ENCODE data around the gene TIMM17A. TPM values are rescaled to one million over a fixed set of nuclear protein-coding genes. Genes with fewer than 3 reads are reported as not detected.
"Not testable (repeated sequence)": the region's sequence is repeated elsewhere in the genome, so short reads cannot be mapped to it uniquely, and the experiment has no call there.

Gene TIMM17A
- total and polyA plus RNA-seq, 5 donors: 67.8 to 96.9 (median 75.4) TPM

DNA sequence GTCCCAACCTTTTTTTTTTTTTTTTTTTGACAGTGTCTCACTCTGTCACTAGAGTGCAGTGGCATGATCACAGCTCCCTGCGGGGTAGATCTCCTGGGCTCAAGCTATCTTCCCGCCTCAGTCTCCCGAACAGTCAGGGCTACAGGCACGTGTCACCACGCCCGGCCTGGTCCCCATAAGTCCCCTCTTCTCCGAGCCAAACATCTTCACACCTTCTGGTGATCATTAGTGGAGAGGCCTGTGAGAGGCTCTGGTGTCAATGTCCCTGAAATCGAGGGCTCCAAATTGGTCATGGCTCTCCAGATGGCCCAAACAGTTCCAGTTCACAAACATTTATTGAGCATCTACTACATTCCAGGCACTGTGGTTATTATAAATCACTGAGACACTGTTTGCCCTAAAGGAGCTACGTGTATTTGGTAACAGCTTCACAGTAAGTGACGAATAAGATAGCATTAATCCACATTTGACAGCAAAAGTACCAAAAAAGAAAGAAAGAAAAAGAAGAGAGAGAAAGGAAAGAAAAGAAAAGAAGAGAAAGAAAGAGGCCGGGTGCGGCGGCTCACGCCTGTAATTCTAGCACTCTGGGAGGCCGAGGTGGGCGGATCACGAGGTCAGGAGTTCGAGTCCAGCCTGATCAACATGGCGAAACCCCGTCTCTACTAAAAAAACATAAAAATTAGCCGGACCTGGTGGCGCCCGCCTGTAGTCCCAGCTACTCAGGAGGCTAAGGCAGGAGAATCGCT is 867 bp upstream of the TIMM17A start:
- H3K4me1 ChIP-seq (ENCODE audit: control insufficient read depth, insufficient read depth, low read length): no peaks in the 10 kb centered on the region
- H3K9me3 ChIP-seq (ENCODE audit: control insufficient read depth, low read length): no peaks in the 10 kb centered on the region
- intact Hi-C loops (cut with DNase I): loop anchor here in 1 of 4 donors (5.0 kb wide), 1 partner anchor 57 kb away; no protein-coding TSS in a partner anchor
- H3K4me3 ChIP-seq (ENCODE audit: low read length): peak overlapping the region; percentile 27
- no peak overlapping the region for H3K27ac ChIP-seq (ENCODE audit: low read length)
- peak in 1 of 3 donors; percentile 60 for DNase-seq
- ATAC-seq: no peak
- no peaks in the 10 kb centered on the region for H3K27me3 ChIP-seq (ENCODE audit: control insufficient read depth, insufficient read depth)
- 56% methylated on average over 24 of the region's 24 CpGs for WGBS

DNA sequence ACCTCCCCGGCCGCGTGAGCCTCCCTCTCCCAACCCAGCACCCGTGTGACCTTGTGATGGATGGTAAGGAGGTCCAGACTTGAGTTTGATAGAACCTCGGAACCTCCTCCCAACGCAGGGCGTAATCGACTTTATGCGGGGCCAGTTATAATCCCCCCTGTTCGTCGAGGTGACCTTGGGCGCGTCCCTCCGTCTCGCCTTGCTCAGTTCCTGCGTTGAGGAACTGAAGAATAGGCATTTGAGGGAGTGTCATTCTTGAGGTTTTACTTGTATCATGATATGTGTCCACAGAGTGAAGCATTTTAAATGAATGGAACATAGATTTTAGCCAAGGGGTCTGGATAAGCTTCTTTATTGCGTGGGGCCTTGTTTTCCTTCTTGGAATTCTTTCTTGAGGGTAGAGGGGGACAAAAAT is 433 bp downstream of the TIMM17A start:
- Histone ChIP-seq H3K9me3 (ENCODE audit: control insufficient read depth, low read length) (no peaks in the 10 kb centered on the region), H3K27me3 (ENCODE audit: control insufficient read depth, insufficient read depth) (no peaks in the 10 kb centered on the region), H3K4me3 (ENCODE audit: low read length) (peak overlapping the region; percentile 71), H3K4me1 (ENCODE audit: control insufficient read depth, insufficient read depth, low read length) (no peaks in the 10 kb centered on the region), H3K27ac (ENCODE audit: low read length) (peak overlapping the region; percentile 73)
- peak in 1 of 2 donors; percentile 66 for ATAC-seq
- intact Hi-C loops (cut with DNase I): loop anchor here in 1 of 4 donors (5.0 kb wide), 1 partner anchor 58 kb away; no protein-coding TSS in a partner anchor
- DNase-seq: no peak
- WGBS: under 1% methylated on average over 17 of the region's 17 CpGs

DNA sequence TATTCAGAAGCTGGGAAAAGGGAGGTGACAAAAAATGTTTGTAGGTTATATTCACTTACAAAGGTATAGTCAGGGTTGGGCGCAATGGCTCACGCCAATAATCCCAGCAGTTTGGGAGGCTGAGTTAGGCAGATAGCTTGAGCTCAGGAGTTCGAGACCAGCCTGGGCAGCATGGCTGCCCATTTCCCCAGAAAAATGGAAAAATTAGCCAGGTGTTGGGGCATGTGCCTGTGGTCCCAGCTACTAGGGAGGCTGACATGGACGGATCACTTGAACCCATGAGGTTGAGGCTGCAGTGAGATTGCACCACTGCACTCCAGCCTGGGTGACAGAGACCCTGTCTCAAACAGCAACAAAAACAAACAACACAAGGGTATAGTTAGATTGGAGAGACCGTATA is 3.0 kb downstream of the TIMM17A start:
- Histone ChIP-seq H3K4me1 (ENCODE audit: control insufficient read depth, insufficient read depth, low read length) (no peaks in the 10 kb centered on the region), H3K27me3 (ENCODE audit: control insufficient read depth, insufficient read depth) (no peaks in the 10 kb centered on the region), H3K9me3 (ENCODE audit: control insufficient read depth, low read length) (no peaks in the 10 kb centered on the region), H3K4me3 (ENCODE audit: low read length) (no peak overlapping the region), H3K27ac (ENCODE audit: low read length) (no peak overlapping the region)
- ATAC-seq (no peak), DNase-seq (no peak)
- intact Hi-C loops (cut with DNase I): loop anchor here in 1 of 4 donors (5.0 kb wide), 1 partner anchor 61 kb away; no protein-coding TSS in a partner anchor
- WGBS: 80% methylated on average over 5 of the region's 5 CpGs

DNA sequence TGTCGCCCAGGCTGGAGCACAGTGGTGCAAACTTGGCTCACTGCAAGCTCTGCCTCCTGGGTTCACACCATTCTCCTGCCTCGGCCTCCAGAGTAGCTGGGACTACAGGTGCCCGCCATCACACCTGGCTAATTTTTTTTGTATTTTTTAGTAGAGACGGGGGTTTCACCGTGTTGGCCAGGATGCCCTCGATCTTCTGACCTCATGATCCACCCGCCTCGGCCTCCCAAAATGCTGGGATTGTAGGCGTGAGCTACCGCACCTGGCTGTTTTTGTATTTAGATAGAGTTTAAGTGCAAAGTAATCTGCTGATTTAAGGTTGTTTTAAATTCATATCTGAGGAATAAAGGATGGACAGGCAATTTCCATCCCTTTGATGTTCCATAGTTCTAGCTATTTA is 7.1 kb downstream of the TIMM17A start:
- H3K4me1 ChIP-seq (ENCODE audit: control insufficient read depth, insufficient read depth, low read length); intact Hi-C loops (cut with DNase I); H3K4me3 ChIP-seq (ENCODE audit: low read length); ATAC-seq; DNase-seq; H3K9me3 ChIP-seq (ENCODE audit: control insufficient read depth, low read length); H3K27me3 ChIP-seq (ENCODE audit: control insufficient read depth, insufficient read depth); H3K27ac ChIP-seq (ENCODE audit: low read length): not testable (repeated sequence)
- 90% methylated on average over 10 of the region's 10 CpGs for WGBS

DNA sequence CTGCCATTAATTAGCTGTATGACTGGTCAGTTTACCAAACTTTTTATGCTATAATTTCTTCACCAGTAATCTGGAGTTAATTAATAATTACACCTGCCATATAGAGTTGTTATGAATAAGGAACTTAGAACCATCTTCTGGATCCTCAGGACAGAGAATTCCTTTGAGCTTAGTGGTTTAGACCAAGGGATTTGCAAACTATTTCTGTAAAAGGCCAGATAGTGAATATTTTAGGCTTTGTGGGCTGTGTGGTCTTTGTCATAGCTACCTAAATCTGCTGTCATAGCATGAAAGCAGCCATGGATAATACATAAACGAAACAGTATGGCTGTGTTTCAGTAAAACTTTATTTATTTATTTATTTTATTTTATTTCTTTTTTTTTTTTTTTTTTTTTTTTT is 9.0 kb downstream of the TIMM17A start:
- WGBS: 85% methylated on average over 1 of the region's 1 CpG
- no peak for ATAC-seq

DNA sequence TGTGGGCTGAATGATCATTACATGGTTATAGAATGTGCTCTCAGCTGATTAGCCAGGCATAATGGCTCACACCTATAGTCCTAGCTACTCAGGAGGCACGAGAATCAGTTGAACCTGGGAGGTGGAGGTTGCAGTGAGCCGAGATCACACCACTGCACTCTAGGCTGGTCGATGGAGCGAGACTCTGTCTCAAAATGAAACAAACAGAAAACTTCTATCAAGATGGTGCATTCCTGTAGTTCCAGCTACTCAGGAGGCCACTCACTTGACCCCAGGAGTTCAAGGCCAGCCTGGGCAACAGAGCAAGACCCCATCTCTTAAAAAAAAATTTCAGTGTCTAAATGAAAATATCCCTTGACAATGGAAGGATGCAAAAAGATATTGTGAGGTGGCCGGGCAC is 10.9 kb downstream of the TIMM17A start:
- Histone ChIP-seq H3K4me3 (ENCODE audit: low read length) (no peak overlapping the region), H3K27me3 (ENCODE audit: control insufficient read depth, insufficient read depth) (no peaks in the 10 kb centered on the region), H3K4me1 (ENCODE audit: control insufficient read depth, insufficient read depth, low read length) (no peaks in the 10 kb centered on the region), H3K27ac (ENCODE audit: low read length) (no peak overlapping the region), H3K9me3 (ENCODE audit: control insufficient read depth, low read length) (no peaks in the 10 kb centered on the region)
- intact Hi-C loops (cut with DNase I): no loop called here
- DNase-seq: no peak
- no peak for ATAC-seq
- 90% methylated on average over 5 of the region's 5 CpGs for WGBS

More for the DNA sequence above, 9.0 kb downstream of the TIMM17A start:
- Histone ChIP-seq H3K27ac (ENCODE audit: low read length) (no peak overlapping the region), H3K4me1 (ENCODE audit: control insufficient read depth, insufficient read depth, low read length) (no peaks in the 10 kb centered on the region), H3K4me3 (ENCODE audit: low read length) (no peak overlapping the region), H3K27me3 (ENCODE audit: control insufficient read depth, insufficient read depth) (no peaks in the 10 kb centered on the region), H3K9me3 (ENCODE audit: control insufficient read depth, low read length) (no peaks in the 10 kb centered on the region)
- intact Hi-C loops (cut with DNase I): no loop called here
- no peak for DNase-seq

DNA sequence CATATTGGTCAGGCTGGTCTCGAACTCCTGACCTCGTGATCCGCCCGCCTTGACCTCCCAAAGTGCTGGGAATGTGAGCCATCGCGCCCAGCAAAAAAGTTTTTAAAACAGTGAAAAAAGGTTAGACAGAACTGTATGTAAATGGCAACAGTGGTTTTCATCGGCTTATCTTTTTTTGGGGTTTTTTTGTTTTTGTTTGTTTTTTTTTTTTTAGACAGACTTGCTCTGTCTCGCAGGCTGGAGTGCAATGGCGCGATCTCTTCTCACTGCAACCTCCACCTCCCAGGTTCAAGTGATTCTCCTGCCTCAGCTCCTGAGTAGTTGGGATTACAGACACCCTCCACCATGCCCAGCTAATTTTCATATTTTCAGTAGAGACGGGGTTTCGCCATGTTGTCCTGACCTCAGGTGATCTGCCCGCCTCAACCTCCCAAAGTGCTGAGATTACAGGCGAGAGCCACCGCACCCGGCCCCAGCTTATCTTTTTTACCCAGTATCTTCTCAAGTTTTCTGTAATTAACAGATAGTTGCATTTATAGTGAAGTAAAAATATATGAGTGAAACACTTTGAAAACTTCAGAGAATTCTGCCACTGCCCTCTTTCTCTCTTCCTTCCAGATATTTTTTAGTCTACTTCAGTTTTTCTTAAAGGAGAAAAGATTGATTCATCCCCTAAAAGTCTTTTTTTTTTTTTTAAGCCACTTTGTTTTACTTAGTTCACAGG is 13.1 kb downstream of the TIMM17A start:
- WGBS: 89% methylated on average over 16 of the region's 16 CpGs
- Histone ChIP-seq H3K4me1 (ENCODE audit: control insufficient read depth, insufficient read depth, low read length) (no peaks in the 10 kb centered on the region), H3K27me3 (ENCODE audit: control insufficient read depth, insufficient read depth) (no peaks in the 10 kb centered on the region), H3K27ac (ENCODE audit: low read length) (no peak overlapping the region), H3K9me3 (ENCODE audit: control insufficient read depth, low read length) (no peaks in the 10 kb centered on the region), H3K4me3 (ENCODE audit: low read length) (no peak overlapping the region)
- intact Hi-C loops (cut with DNase I): no loop called here
- ATAC-seq (no peak), DNase-seq (no peak)

DNA sequence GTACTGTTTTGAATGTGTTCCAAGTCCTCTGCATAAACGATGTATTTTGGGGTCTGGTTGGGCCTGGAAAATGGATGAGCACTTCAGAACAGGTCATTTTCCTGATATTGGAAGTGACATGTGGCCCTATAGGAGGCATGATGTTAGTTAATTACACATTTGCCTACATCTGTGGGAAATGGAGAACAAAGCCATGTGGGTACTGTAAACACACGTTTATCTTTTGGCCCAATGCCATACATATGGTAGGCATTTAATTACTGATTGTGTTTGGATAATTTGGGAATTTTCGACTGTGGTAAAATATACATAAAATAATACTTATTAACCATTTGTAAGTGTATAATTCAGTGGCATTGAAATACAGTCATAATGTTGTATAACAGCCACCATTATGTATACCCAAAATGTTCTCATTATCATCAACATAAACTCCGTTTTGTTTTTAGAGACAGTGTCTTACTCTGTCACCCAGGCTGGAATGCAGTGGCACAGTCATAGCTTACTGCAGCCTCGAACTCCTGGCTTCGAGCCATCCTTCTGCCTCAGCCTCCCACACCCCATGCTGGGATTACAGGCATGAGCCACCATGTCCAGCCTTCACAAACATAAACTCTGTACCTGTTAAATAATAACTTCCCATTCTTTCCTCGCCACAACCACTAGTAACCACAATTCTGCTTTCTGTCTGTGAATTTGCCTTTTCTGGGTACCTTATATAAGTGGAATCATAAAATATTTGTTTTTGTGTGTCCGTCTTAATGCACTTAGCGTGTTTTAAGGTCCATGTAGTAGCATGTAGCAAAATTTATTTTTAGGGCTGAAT is 15.2 kb downstream of the TIMM17A start:
- Histone ChIP-seq H3K4me1 (ENCODE audit: control insufficient read depth, insufficient read depth, low read length) (no peaks in the 10 kb centered on the region), H3K9me3 (ENCODE audit: control insufficient read depth, low read length) (no peaks in the 10 kb centered on the region), H3K27ac (ENCODE audit: low read length) (no peak overlapping the region), H3K27me3 (ENCODE audit: control insufficient read depth, insufficient read depth) (no peaks in the 10 kb centered on the region), H3K4me3 (ENCODE audit: low read length) (no peak overlapping the region)
- WGBS: 50% methylated on average over 9 of the region's 9 CpGs
- no peak for ATAC-seq
- peak in 1 of 3 donors; percentile 31 for DNase-seq
- intact Hi-C loops (cut with DNase I): loop anchor here in 3 of 4 donors (5.0 kb wide), 3 partner anchors 73 to 93 kb away; no protein-coding TSS in a partner anchor

DNA sequence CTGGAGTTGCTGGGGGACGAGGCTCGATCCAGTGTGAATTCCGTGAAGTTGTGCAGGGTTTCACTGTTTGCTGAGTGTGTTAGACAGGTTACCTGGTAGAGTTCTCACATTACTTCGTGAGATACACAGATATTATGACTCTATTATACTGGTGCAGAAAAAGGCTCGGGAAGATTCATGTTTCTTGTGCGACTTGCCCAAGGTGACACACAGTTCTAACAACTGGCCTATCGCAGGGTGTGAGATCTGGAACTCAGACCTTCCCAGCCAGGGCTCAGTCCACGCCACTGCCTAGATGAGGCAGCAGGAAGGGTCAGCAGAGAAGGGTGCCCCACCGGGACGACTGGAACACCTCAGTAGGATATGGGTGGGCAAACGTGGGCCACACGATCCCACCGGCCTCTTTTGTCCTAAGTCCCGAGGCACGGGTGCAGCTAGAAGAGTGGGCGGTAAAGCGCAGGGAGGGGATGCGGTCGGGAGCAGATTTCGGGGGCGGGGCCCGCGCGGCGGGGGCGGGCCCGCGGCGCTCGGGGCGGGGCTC is 26.8 kb downstream of the TIMM17A start:
- 8% methylated on average over 31 of the region's 31 CpGs for WGBS
- peak overlapping the region; percentile 57 for H3K27ac ChIP-seq (ENCODE audit: low read length)
- ATAC-seq (peak; percentile 34 to 40), DNase-seq (peak; percentile 80 to 93 (median 92))
- H3K27me3 ChIP-seq (ENCODE audit: control insufficient read depth, insufficient read depth): no peaks in the 10 kb centered on the region
- intact Hi-C loops (cut with DNase I): no loop called here
- peaks cover 2% of the 10 kb centered on the region for H3K4me1 ChIP-seq (ENCODE audit: control insufficient read depth, insufficient read depth, low read length)
- peak overlapping the region; percentile 89 for H3K4me3 ChIP-seq (ENCODE audit: low read length)
- H3K9me3 ChIP-seq (ENCODE audit: control insufficient read depth, low read length): no peaks in the 10 kb centered on the region

DNA sequence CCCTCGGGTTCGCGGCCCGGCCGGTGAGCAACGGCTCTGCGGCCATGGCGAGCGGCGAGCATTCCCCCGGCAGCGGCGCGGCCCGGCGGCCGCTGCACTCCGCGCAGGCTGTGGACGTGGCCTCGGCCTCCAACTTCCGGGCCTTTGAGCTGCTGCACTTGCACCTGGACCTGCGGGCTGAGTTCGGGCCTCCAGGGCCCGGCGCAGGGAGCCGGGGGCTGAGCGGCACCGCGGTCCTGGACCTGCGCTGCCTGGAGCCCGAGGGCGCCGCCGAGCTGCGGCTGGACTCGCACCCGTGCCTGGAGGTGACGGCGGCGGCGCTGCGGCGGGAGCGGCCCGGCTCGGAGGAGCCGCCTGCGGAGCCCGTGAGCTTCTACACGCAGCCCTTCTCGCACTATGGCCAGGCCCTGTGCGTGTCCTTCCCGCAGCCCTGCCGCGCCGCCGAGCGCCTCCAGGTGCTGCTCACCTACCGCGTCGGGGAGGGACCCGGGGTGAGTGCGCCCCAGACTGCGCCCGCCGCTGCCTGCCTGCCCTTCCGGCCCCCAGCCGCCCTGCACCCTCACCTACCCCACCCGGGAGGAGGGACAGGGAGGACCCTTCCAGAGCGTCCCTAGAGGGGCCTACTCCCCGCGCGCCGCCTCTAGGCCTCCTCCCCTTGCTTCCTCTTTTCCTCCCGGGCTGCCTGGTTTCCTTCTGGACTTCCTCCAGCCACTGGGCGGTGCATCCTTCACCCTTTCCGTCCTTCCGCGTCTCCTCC is 27.5 kb downstream of the TIMM17A start, which contains the start of gene RNPEP:
Gene RNPEP (plus strand): TSS at position 26 of the 757 bp plus-strand sequence. CDS start 19 bp downstream, at position 45.
- Histone ChIP-seq H3K4me1 (ENCODE audit: control insufficient read depth, insufficient read depth, low read length) (peaks cover 2% of the 10 kb centered on the region), H3K9me3 (ENCODE audit: control insufficient read depth, low read length) (no peaks in the 10 kb centered on the region), H3K27ac (ENCODE audit: low read length) (peak within 1 kb of the TSS; percentile 90), H3K4me3 (ENCODE audit: low read length) (peak within 1 kb of the TSS; percentile 89), H3K27me3 (ENCODE audit: control insufficient read depth, insufficient read depth) (no peaks in the 10 kb centered on the region)
- ATAC-seq: peak; percentile 92
- DNase-seq: peak; percentile 85 to 91 (median 89)
- WGBS: under 1% methylated on average over 80 of the region's 80 CpGs
- intact Hi-C loops (cut with DNase I): no loop called here

All from right cardiac atrium (tissue), 5 donors.